HUES48 (cell line): Measurements from ENCODE around the gene PYM1.
"Not testable (repeated sequence)": the region's sequence is repeated elsewhere in the genome, so short reads cannot be mapped to it uniquely, and the experiment has no call there.

Experiments
- H3K27ac ChIP-seq: one replicate; pipeline ENCODE4 v1.7.0; 2013; ENCODE audit warnings: low read depth, low read length, inconsistent platforms
- H3K27me3 ChIP-seq: 2 replicates; pipeline ENCODE4 v1.6.1; 2013; ENCODE audit warnings: mild to moderate bottlenecking, low read length; ENCODE audit not compliant: control insufficient read depth, insufficient read depth
- H3K36me3 ChIP-seq: 2 replicates; pipeline ENCODE4 v1.6.1; 2013; ENCODE audit warnings: low read length; ENCODE audit not compliant: control insufficient read depth, insufficient read depth
- H3K4me1 ChIP-seq: 2 replicates; pipeline ENCODE4 v1.6.1; 2013; ENCODE audit warnings: mild to moderate bottlenecking, low read length; ENCODE audit not compliant: control insufficient read depth, insufficient read depth
- H3K4me3 ChIP-seq: 2 replicates; pipeline ENCODE4 v1.5.1; 2013; ENCODE audit warnings: mild to moderate bottlenecking, low read depth, low read length
- H3K9ac ChIP-seq: 2 replicates; pipeline ENCODE4 v1.6.1; 2013; ENCODE audit warnings: mild to moderate bottlenecking, low read depth, low read length, moderate library complexity
- H3K9me3 ChIP-seq: 2 replicates; pipeline ENCODE4 v1.6.1; 2013; ENCODE audit warnings: low read length; ENCODE audit not compliant: control insufficient read depth, insufficient read depth

PYM1 gene

GRCh38 chr12:55926738-55927587, 731 bp downstream of the PYM1 start:
- H3K9me3 ChIP-seq = no peaks in the 10 kb centered on the region
- peak overlapping the region; percentile 79 for H3K9ac ChIP-seq
- peak overlapping the region; percentile 97 for H3K27ac ChIP-seq
- peaks cover 18% of the 10 kb centered on the region for H3K4me1 ChIP-seq
- peak overlapping the region; percentile 87 for H3K4me3 ChIP-seq
- H3K36me3 ChIP-seq = peaks cover 26% of the 10 kb centered on the region
- H3K27me3 ChIP-seq = 0 out of 2 replicates have a peak, but pooled peaks cover 2% of the 10 kb centered on the region

- Histone ChIP-seq H3K9ac (peak overlapping the region; percentile 79), H3K27me3 (no peaks in the 10 kb centered on the region), H3K4me3 (peak overlapping the region; percentile 87), H3K9me3 (no peaks in the 10 kb centered on the region), H3K36me3 (peaks cover 33% of the 10 kb centered on the region), H3K27ac (peak overlapping the region; percentile 97), H3K4me1 (peaks cover 14% of the 10 kb centered on the region)
These were observed 1.6 kb downstream of the PYM1 start for GRCh38 chr12:55925870-55926737.

- H3K4me3 ChIP-seq = peak overlapping the region; percentile 87; the same call in 1 of the 2 replicates
- H3K9me3 ChIP-seq = no peaks in the 10 kb centered on the region
- no peaks in the 10 kb centered on the region for H3K27me3 ChIP-seq
- no peak overlapping the region for H3K27ac ChIP-seq
- no peak overlapping the region for H3K9ac ChIP-seq
- 0 out of 2 replicates have a peak, but pooled peaks cover 7% of the 10 kb centered on the region for H3K4me1 ChIP-seq
- H3K36me3 ChIP-seq = peaks cover 39% of the 10 kb centered on the region
These were observed 2.3 kb downstream of the PYM1 start for GRCh38 chr12:55925371-55925770.

GRCh38 chr12:55923648-55924047, 4.0 kb downstream of the PYM1 start:
- not testable (repeated sequence) for H3K9me3 ChIP-seq, H3K4me1 ChIP-seq, H3K9ac ChIP-seq, H3K27me3 ChIP-seq, H3K27ac ChIP-seq, H3K4me3 ChIP-seq
- peaks cover 39% of the 10 kb centered on the region for H3K36me3 ChIP-seq

- Histone ChIP-seq H3K36me3 (peaks cover 39% of the 10 kb centered on the region), H3K4me3 (no peak overlapping the region), H3K4me1 (0 out of 2 replicates have a peak, but pooled peaks cover 7% of the 10 kb centered on the region), H3K9me3 (no peaks in the 10 kb centered on the region), H3K9ac (no peak overlapping the region), H3K27me3 (no peaks in the 10 kb centered on the region), H3K27ac (no peak overlapping the region)
These were observed 5.6 kb downstream of the PYM1 start for GRCh38 chr12:55922126-55922525.

- not testable (repeated sequence) for H3K27ac ChIP-seq, H3K4me3 ChIP-seq, H3K9me3 ChIP-seq, H3K4me1 ChIP-seq, H3K27me3 ChIP-seq, H3K9ac ChIP-seq
- H3K36me3 ChIP-seq = peaks cover 42% of the 10 kb centered on the region
These were observed 8.7 kb downstream of the PYM1 start for GRCh38 chr12:55919032-55919431.

- no peak overlapping the region for H3K27ac ChIP-seq
- H3K9ac ChIP-seq = no peak overlapping the region
- peaks cover 31% of the 10 kb centered on the region for H3K36me3 ChIP-seq
- H3K4me1 ChIP-seq = no peaks in the 10 kb centered on the region
- no peak overlapping the region for H3K4me3 ChIP-seq
- H3K9me3 ChIP-seq = no peaks in the 10 kb centered on the region
- H3K27me3 ChIP-seq = no peaks in the 10 kb centered on the region
These were observed 12.2 kb downstream of the PYM1 start for GRCh38 chr12:55915482-55915859.

GRCh38 chr12:55912908-55913307, 14.8 kb downstream of the PYM1 start:
- H3K36me3 ChIP-seq = peaks cover 31% of the 10 kb centered on the region

GRCh38 chr12:55909513-55909884, 18.2 kb downstream of the PYM1 start:
- Histone ChIP-seq H3K9ac (no peak overlapping the region), H3K9me3 (no peaks in the 10 kb centered on the region), H3K4me1 (0 out of 2 replicates have a peak, but pooled peaks cover 6% of the 10 kb centered on the region), H3K36me3 (peaks cover 20% of the 10 kb centered on the region), H3K27me3 (no peaks in the 10 kb centered on the region), H3K4me3 (no peak overlapping the region), H3K27ac (peak overlapping the region; percentile 46)

More at GRCh38 chr12:55912908-55913307, 14.8 kb downstream of the PYM1 start:
- Histone ChIP-seq H3K9me3 (no peaks in the 10 kb centered on the region), H3K27ac (no peak overlapping the region), H3K4me3 (no peak overlapping the region), H3K4me1 (0 out of 2 replicates have a peak, but pooled peaks cover 6% of the 10 kb centered on the region), H3K27me3 (no peaks in the 10 kb centered on the region), H3K9ac (no peak overlapping the region)

GRCh38 chr12:55908726-55909512, 18.8 kb downstream of the PYM1 start:
- Histone ChIP-seq H3K9me3 (no peaks in the 10 kb centered on the region), H3K4me3 (no peak overlapping the region), H3K27ac (peak overlapping the region; percentile 46), H3K36me3 (peaks cover 14% of the 10 kb centered on the region), H3K27me3 (no peaks in the 10 kb centered on the region), H3K9ac (no peak overlapping the region), H3K4me1 (0 out of 2 replicates have a peak, but pooled peaks cover 6% of the 10 kb centered on the region)
